Fibroblast of lung (primary cell): ENCODE results near the gene NRM. TPM values are rescaled to one million over a fixed set of nuclear protein-coding genes. Genes with fewer than 3 reads are reported as not detected.
"Not testable (repeated sequence)": the region's sequence is repeated elsewhere in the genome, so short reads cannot be mapped to it uniquely, and the experiment has no call there.

ENCODE experiments used
- DNase-seq, 2 donors: peaks; one replicate each; pipeline versions ENCODE4 v3.0.0 to v3.0.0-alpha.2; 2010; ENCODE audit warnings: low read depth in 2 of 2
- H2AFZ ChIP-seq: 2 replicates; pipeline ENCODE4 v1.5.1; 2012; ENCODE audit warnings: low read length, control low read depth, inconsistent platforms
- H3K27ac ChIP-seq: 2 replicates; pipeline ENCODE4 v1.5.1; 2011; ENCODE audit warnings: low read length, control low read depth; ENCODE audit not compliant: insufficient read depth
- H3K27me3 ChIP-seq: 2 replicates; pipeline ENCODE4 v1.5.1; 2011; ENCODE audit warnings: mild to moderate bottlenecking, low read length; ENCODE audit not compliant: control insufficient read depth, insufficient read depth
- H3K36me3 ChIP-seq: 2 replicates; pipeline ENCODE4 v1.5.1; 2011; ENCODE audit warnings: low read length; ENCODE audit not compliant: control insufficient read depth, insufficient read depth
- H3K4me1 ChIP-seq: 2 replicates; pipeline ENCODE4 v1.5.1; 2011; ENCODE audit warnings: low read length; ENCODE audit not compliant: control insufficient read depth, insufficient read depth; ENCODE audit errors: extremely low read depth
- H3K4me2 ChIP-seq: 2 replicates; pipeline ENCODE4 v1.5.1; 2011; ENCODE audit warnings: low read length, control low read depth; ENCODE audit not compliant: insufficient read depth; ENCODE audit errors: extremely low read depth
- H3K4me3 ChIP-seq, 4 experiments: fragments of 200-600 bp in 1 of 4; sonication (generic) in 1 of 4; replicated peaks in 1 of 4; 2 replicates each; pipeline ENCODE4 v1.5.1; 2011 to 2016; ENCODE audit warnings: low read length in 4 of 4, low read depth in 3 of 4, mild to moderate bottlenecking in 3 of 4, control low read depth in 2 of 4, inconsistent platforms in 1 of 4, mixed read lengths in 1 of 4; ENCODE audit not compliant: insufficient read depth in 1 of 4; ENCODE audit errors: control extremely low read depth in 1 of 4
- H3K79me2 ChIP-seq: 2 replicates; pipeline ENCODE4 v1.5.1; 2012; ENCODE audit warnings: mild to moderate bottlenecking, low read length, inconsistent platforms; ENCODE audit not compliant: control insufficient read depth, insufficient read depth
- H3K9ac ChIP-seq: 2 replicates; pipeline ENCODE4 v1.5.1; 2011; ENCODE audit warnings: mild to moderate bottlenecking, low read length, control low read depth; ENCODE audit not compliant: insufficient read depth
- H3K9me3 ChIP-seq: 2 replicates; pipeline ENCODE4 v1.5.1; 2012; ENCODE audit warnings: low read depth, low read length; ENCODE audit not compliant: control insufficient read depth, insufficient read depth
- H4K20me1 ChIP-seq: 2 replicates; pipeline ENCODE4 v1.5.1; 2011; ENCODE audit warnings: low read length; ENCODE audit not compliant: control insufficient read depth, insufficient read depth; ENCODE audit errors: extremely low read depth
- CTCF ChIP-seq, 2 donors: IDR thresholded peaks in 1 of 2; conservative IDR thresholded peaks in 1 of 2; 1 replicate in 1 of 2; 2 replicates in 1 of 2; pipeline ENCODE4 v1.5.1; 2011 to 2012; ENCODE audit warnings: low read length in 2 of 2, control low read depth in 1 of 2, inconsistent platforms in 1 of 2, low read depth in 1 of 2, mild to moderate bottlenecking in 1 of 2
- EZH2 ChIP-seq: IDR thresholded peaks from 2 replicates; pipeline ENCODE4 v1.5.1; 2012; ENCODE audit warnings: low read length, control low read depth, mild to moderate bottlenecking; ENCODE audit errors: missing control alignments
- polyA plus RNA-seq, 2 donors: library from polyadenylated mRNA; depleted of rRNA in 1 of 2; stranded (reverse) in 1 of 2; unstranded in 1 of 2; fragments of >200 nt; gene quantifications; 2 replicates each; pipeline ENCODE4 v1.2.1, GENCODE V29; 2011 to 2012; ENCODE audit warnings: missing spikeins in 1 of 2
- total RNA-seq: library from RNA; depleted of rRNA; stranded (reverse); fragments of >200 nt; gene quantifications from 2 replicates; pipeline ENCODE4 v1.2.1, GENCODE V29; 2014

Gene NRM
- total and polyA plus RNA-seq, 2 donors (not counting 1 experiment from before 2014, with no cell fraction given), result 2.5 to 18.3 TPM

GRCh38 chr6:30722280-30723112, 31.7 kb upstream of the NRM start:
- Histone ChIP-seq H3K27ac (peak overlapping the region; percentile 92), H4K20me1 (peaks cover 5% of the 10 kb centered on the region), H2AFZ (no peak overlapping the region), H3K4me1 (peaks cover 15% of the 10 kb centered on the region), H3K36me3 (peaks cover 14% of the 10 kb centered on the region), H3K9me3 (no peaks in the 10 kb centered on the region), H3K9ac (peak overlapping the region; percentile 96), H3K27me3 (no peaks in the 10 kb centered on the region), H3K4me3 (peak overlapping the region; percentile 73 to 97 (median 76)), H3K4me2 (peak overlapping the region; percentile 92), H3K79me2 (peaks cover 66% of the 10 kb centered on the region)
- DNase-seq, result peak; percentile 57 to 77
- TF ChIP-seq EZH2, result no peak
- peak; percentile 89 for TF ChIP-seq CTCF (conservative IDR thresholded peaks at IDR 0.05 in 1 of 2, IDR thresholded peaks at IDR 0.05 in 1 of 2; ENCODE audit: low read depth in 1 of 2, low read length in 2 of 2)

- peaks cover 14% of the 10 kb centered on the region for H3K36me3 ChIP-seq
- H3K4me1 ChIP-seq, result peaks cover 15% of the 10 kb centered on the region
- H3K9me3 ChIP-seq, H4K20me1 ChIP-seq, H3K27me3 ChIP-seq, H2AFZ ChIP-seq: not testable (repeated sequence)
- H3K9ac ChIP-seq, result peak overlapping the region; percentile 96
- H3K4me3 ChIP-seq, result peak overlapping the region; percentile 73 to 97 (median 76)
- H3K79me2 ChIP-seq, result peaks cover 66% of the 10 kb centered on the region
- peak overlapping the region; percentile 92 for H3K4me2 ChIP-seq
- H3K27ac ChIP-seq, result peak overlapping the region; percentile 92
- DNase-seq, result peak in 1 of 2 donors; percentile 56
Measured at GRCh38 chr6:30722025-30722279, 31.2 kb upstream of the NRM start.

GRCh38 chr6:30721198-30722024, 30.6 kb upstream of the NRM start:
- H3K79me2 ChIP-seq, result peaks cover 71% of the 10 kb centered on the region
- H4K20me1 ChIP-seq, result peaks cover 5% of the 10 kb centered on the region
- H3K4me1 ChIP-seq, result peaks cover 16% of the 10 kb centered on the region

More at GRCh38 chr6:30721198-30722024, 30.6 kb upstream of the NRM start:
- peak overlapping the region; percentile 77 to 97 (median 94) for H3K4me3 ChIP-seq
- H3K27me3 ChIP-seq, result no peaks in the 10 kb centered on the region
- no peaks in the 10 kb centered on the region for H3K9me3 ChIP-seq
- TF ChIP-seq CTCF (conservative IDR thresholded peaks at IDR 0.05 in 1 of 2, IDR thresholded peaks at IDR 0.05 in 1 of 2; ENCODE audit: low read depth in 1 of 2, low read length in 2 of 2), result peak in 1 of 2 donors; percentile 14
- TF ChIP-seq EZH2, result no peak
- no peak overlapping the region for H2AFZ ChIP-seq
- peak; percentile 82 to 90 for DNase-seq
- peak overlapping the region; percentile 94 for H3K27ac ChIP-seq
- peaks cover 14% of the 10 kb centered on the region for H3K36me3 ChIP-seq
- H3K4me2 ChIP-seq, result peak overlapping the region; percentile 92
- peak overlapping the region; percentile 96 for H3K9ac ChIP-seq
